GM19455 (cell line): ENCODE results near the gene SYT3.
"Not testable (repeated sequence)": the region's sequence is repeated elsewhere in the genome, so short reads cannot be mapped to it uniquely, and the experiment has no call there.

Source experiments
- ATAC-seq: cut with Tn5 transposase; IDR thresholded peaks from one replicate; pipeline ENCODE4 v1.9.1; 2021; ENCODE audit not compliant: unreplicated experiment

SYT3 gene

GRCh38 chr19:50606059-50606836 lies 33.4 kb downstream of the SYT3 start:
- not testable (repeated sequence) for ATAC-seq

GRCh38 chr19:50604264-50605073 lies 35.2 kb downstream of the SYT3 start:
- not testable (repeated sequence) for ATAC-seq

- ATAC-seq = no peak
These were observed 36.7 kb downstream of the SYT3 start for GRCh38 chr19:50602935-50603334.

- ATAC-seq = no peak
These were observed 37.2 kb downstream of the SYT3 start for GRCh38 chr19:50602496-50602895.

- no peak for ATAC-seq
These were observed 37.6 kb downstream of the SYT3 start for GRCh38 chr19:50602089-50602422.

GRCh38 chr19:50601407-50602088 lies 38.1 kb downstream of the SYT3 start:
- ATAC-seq = no peak

- no peak for ATAC-seq
These were observed 40.3 kb downstream of the SYT3 start for GRCh38 chr19:50599427-50599826.

- ATAC-seq = no peak
These were observed 49.5 kb downstream of the SYT3 start for GRCh38 chr19:50590191-50590590.

GRCh38 chr19:50581795-50582660 lies 57.7 kb downstream of the SYT3 start:
- not testable (repeated sequence) for ATAC-seq

- ATAC-seq = no peak
These were observed 58.6 kb downstream of the SYT3 start for GRCh38 chr19:50580970-50581634.

GRCh38 chr19:50580240-50580639 lies 59.4 kb downstream of the SYT3 start:
- ATAC-seq = no peak

- ATAC-seq = not testable (repeated sequence)
These were observed 62.9 kb downstream of the SYT3 start for GRCh38 chr19:50576769-50577168.

- ATAC-seq = no peak
These were observed 65.8 kb downstream of the SYT3 start for GRCh38 chr19:50573741-50574461.
